HG03108 (cell line): ENCODE results near the gene MYO18A.
"Not testable (repeated sequence)": the region's sequence is repeated elsewhere in the genome, so short reads cannot be mapped to it uniquely, and the experiment has no call there.

Source experiments
- ATAC-seq: cut with Tn5 transposase; IDR thresholded peaks from one replicate; pipeline ENCODE4 v1.9.1; 2021; ENCODE audit warnings: moderate library complexity; ENCODE audit not compliant: unreplicated experiment

Gene MYO18A

GRCh38 chr17:29108823-29109476 is 71.2 kb downstream of the MYO18A start:
- ATAC-seq: no peak

GRCh38 chr17:29107933-29108822 is 72.0 kb downstream of the MYO18A start:
- no peak for ATAC-seq

- no peak for ATAC-seq
Observed at GRCh38 chr17:29107084-29107483, 73.1 kb downstream of the MYO18A start.

GRCh38 chr17:29103341-29103740 is 76.9 kb downstream of the MYO18A start:
- ATAC-seq: no peak

- no peak for ATAC-seq
Observed at GRCh38 chr17:29102741-29103181, 77.4 kb downstream of the MYO18A start.

- no peak for ATAC-seq
Observed at GRCh38 chr17:29102046-29102445, 78.2 kb downstream of the MYO18A start.

- no peak for ATAC-seq
Observed at GRCh38 chr17:29100296-29100695, 79.9 kb downstream of the MYO18A start.

GRCh38 chr17:29099527-29099926 is 80.7 kb downstream of the MYO18A start:
- no peak for ATAC-seq

GRCh38 chr17:29096094-29096493 is 84.1 kb downstream of the MYO18A start:
- no peak for ATAC-seq

GRCh38 chr17:29095439-29095838 is 84.8 kb downstream of the MYO18A start:
- no peak for ATAC-seq

- no peak for ATAC-seq
Observed at GRCh38 chr17:29094101-29094708, 86.0 kb downstream of the MYO18A start.

GRCh38 chr17:29093090-29093871 is 86.9 kb downstream of the MYO18A start:
- no peak for ATAC-seq

GRCh38 chr17:29091606-29092289 is 88.5 kb downstream of the MYO18A start:
- ATAC-seq: no peak

- ATAC-seq: no peak
Observed at GRCh38 chr17:29090750-29091605, 89.2 kb downstream of the MYO18A start.

- no peak for ATAC-seq
Observed at GRCh38 chr17:29090108-29090507, 90.1 kb downstream of the MYO18A start.

GRCh38 chr17:29089601-29090044 is 90.6 kb downstream of the MYO18A start:
- no peak for ATAC-seq

GRCh38 chr17:29088782-29089181 is 91.4 kb downstream of the MYO18A start:
- ATAC-seq: not testable (repeated sequence)

GRCh38 chr17:29086628-29087332 is 93.4 kb downstream of the MYO18A start:
- no peak for ATAC-seq

- ATAC-seq: no peak
Observed at GRCh38 chr17:29085223-29085622, 95.0 kb downstream of the MYO18A start.
